ENCODE data around the gene EFCAB6. TPM values are rescaled to one million over a fixed set of nuclear protein-coding genes. Genes with fewer than 3 reads are reported as not detected.

The EFCAB6 gene
- total RNA-seq, 4 donors from 2014 or later: 1.2 to 4.0 (median 3.0) TPM

GRCh38 chr22:43528601-43529360 lies 283.3 kb downstream of the EFCAB6 start:
- Histone ChIP-seq H3K27me3 (peaks cover 0 to 16% (median 0%) of the 10 kb centered on the region in 4 donors), H3K36me3 (no peaks in the 10 kb centered on the region), H3K4me3 (no peak overlapping the region), H3K4me1 (no peaks in the 10 kb centered on the region), H3K9me3 (no peaks in the 10 kb centered on the region), H3K27ac (replicated peaks in 1 of 4) (no peak overlapping the region)
- TF ChIP-seq POLR2A (IDR thresholded peaks at IDR 0.05; ENCODE audit: low read depth) (no peak), EP300 (IDR thresholded peaks at IDR 0.05) (no peak), CTCF (IDR thresholded peaks at IDR 0.05) (no peak), POLR2AphosphoS5 (IDR thresholded peaks at IDR 0.05) (no peak)
- no peak for DNase-seq (ENCODE audit: extremely low spot score)
- WGBS: 69% methylated on average over 10 of the region's 12 CpGs
- intact Hi-C loops (cut with DNase I): no loop called here

- Histone ChIP-seq H3K27ac (replicated peaks in 1 of 4) (no peak overlapping the region), H3K9me3 (no peaks in the 10 kb centered on the region), H3K4me3 (no peak overlapping the region), H3K36me3 (no peaks in the 10 kb centered on the region), H3K27me3 (peaks cover 0 to 30% (median 0%) of the 10 kb centered on the region in 4 donors), H3K4me1 (no peaks in the 10 kb centered on the region)
- intact Hi-C loops (cut with DNase I): no loop called here
- no peak for DNase-seq (ENCODE audit: extremely low spot score)
- TF ChIP-seq CTCF (IDR thresholded peaks at IDR 0.05) (no peak), EP300 (IDR thresholded peaks at IDR 0.05) (no peak)
- WGBS: 80% methylated on average over 3 of the region's 5 CpGs
Measured at GRCh38 chr22:43526946-43527345, 285.2 kb downstream of the EFCAB6 start.

- WGBS: 60% methylated on average over 2 of the region's 7 CpGs
Measured at GRCh38 chr22:43526117-43526655, 285.9 kb downstream of the EFCAB6 start.

GRCh38 chr22:43521716-43522115 lies 290.4 kb downstream of the EFCAB6 start:
- H3K27me3 ChIP-seq: peaks cover 0 to 54% (median 0%) of the 10 kb centered on the region in 4 donors
- TF ChIP-seq POLR2AphosphoS5 (IDR thresholded peaks at IDR 0.05) (no peak), POLR2A (IDR thresholded peaks at IDR 0.05; ENCODE audit: low read depth) (no peak), CTCF (IDR thresholded peaks at IDR 0.05) (no peak), EP300 (IDR thresholded peaks at IDR 0.05) (no peak)
- no peak overlapping the region for H3K4me3 ChIP-seq
- no peak overlapping the region for H3K27ac ChIP-seq (replicated peaks in 1 of 4)
- DNase-seq (ENCODE audit: extremely low spot score): no peak
- intact Hi-C loops (cut with DNase I): no loop called here
- H3K9me3 ChIP-seq: no peaks in the 10 kb centered on the region
- 90% methylated on average over 6 of the region's 6 CpGs for WGBS
- no peaks in the 10 kb centered on the region for H3K36me3 ChIP-seq
- H3K4me1 ChIP-seq: no peaks in the 10 kb centered on the region

More at GRCh38 chr22:43526117-43526655, 285.9 kb downstream of the EFCAB6 start:
- intact Hi-C loops (cut with DNase I): no loop called here
- DNase-seq (ENCODE audit: extremely low spot score): no peak
- H3K27ac ChIP-seq (replicated peaks in 1 of 4): no peak overlapping the region
- no peaks in the 10 kb centered on the region for H3K9me3 ChIP-seq
- TF ChIP-seq CTCF (IDR thresholded peaks at IDR 0.05) (no peak), POLR2A (IDR thresholded peaks at IDR 0.05; ENCODE audit: low read depth) (no peak), POLR2AphosphoS5 (IDR thresholded peaks at IDR 0.05) (no peak), EP300 (IDR thresholded peaks at IDR 0.05) (no peak)
- H3K36me3 ChIP-seq: no peaks in the 10 kb centered on the region
- H3K27me3 ChIP-seq: peaks cover 0 to 36% (median 0%) of the 10 kb centered on the region in 4 donors
- no peak overlapping the region for H3K4me3 ChIP-seq
- no peaks in the 10 kb centered on the region for H3K4me1 ChIP-seq
